SW480 (cell line): ENCODE data around the gene VSIG2.

Experiments used
- DNase-seq: peaks from one replicate; pipeline ENCODE4 v3.0.0-alpha.2; 2016; ENCODE audit warnings: low spot score

Gene VSIG2

GRCh38 chr11:124763156-124763947, 11.3 kb upstream of the VSIG2 start:
- peak; percentile 73 for DNase-seq

GRCh38 chr11:124762624-124763155, 10.6 kb upstream of the VSIG2 start:
- DNase-seq: peak; percentile 37

GRCh38 chr11:124762105-124762623, 10.1 kb upstream of the VSIG2 start, which contains the start of gene ESAM:
ESAM (minus strand) TSS chr11:124762290; CDS start chr11:124762154, 136 bp downstream.
- DNase-seq: peak; percentile 57

GRCh38 chr11:124761301-124762104, 9.4 kb upstream of the VSIG2 start:
- DNase-seq: no peak

GRCh38 chr11:124760806-124761205, 8.8 kb upstream of the VSIG2 start:
- DNase-seq: no peak

GRCh38 chr11:124760205-124760652, 8.2 kb upstream of the VSIG2 start:
- no peak for DNase-seq

- no peak for DNase-seq
Observed at GRCh38 chr11:124759266-124760204, 7.5 kb upstream of the VSIG2 start.

GRCh38 chr11:124758355-124759265, 6.6 kb upstream of the VSIG2 start:
- DNase-seq: peak; percentile 84

GRCh38 chr11:124757320-124757719, 5.3 kb upstream of the VSIG2 start:
- DNase-seq: no peak

GRCh38 chr11:124756753-124757227, 4.7 kb upstream of the VSIG2 start:
- DNase-seq: no peak

- DNase-seq: no peak
Observed at GRCh38 chr11:124756033-124756752, 4.1 kb upstream of the VSIG2 start.

- DNase-seq: no peak
Observed at GRCh38 chr11:124754710-124755109, 2.7 kb upstream of the VSIG2 start.

- no peak for DNase-seq
Observed at GRCh38 chr11:124754309-124754708, 2.3 kb upstream of the VSIG2 start.

- no peak for DNase-seq
Observed at GRCh38 chr11:124753624-124754023, 1.6 kb upstream of the VSIG2 start.

GRCh38 chr11:124753205-124753604, 1.1 kb upstream of the VSIG2 start:
- DNase-seq: no peak

GRCh38 chr11:124752471-124753102, 532 bp upstream of the VSIG2 start:
- no peak for DNase-seq

- DNase-seq: no peak
Observed at GRCh38 chr11:124751391-124751740, 689 bp downstream of the VSIG2 start.

GRCh38 chr11:124749912-124750311, 2.1 kb downstream of the VSIG2 start:
- DNase-seq: no peak
